ENCODE measurements around the gene RNU1-4. TPM values are rescaled to one million over a fixed set of nuclear protein-coding genes. Genes with fewer than 3 reads are reported as not detected.
A peak's percentile ranks its signal among the peaks of the same experiment; 100 is the strongest.
"Not testable (repeated sequence)": the region's sequence is repeated elsewhere in the genome, so short reads cannot be mapped to it uniquely, and the experiment has no call there.

Gene RNU1-4
- total and polyA plus RNA-seq, 4 experiments from 2014 or later, result 3,010 to 3,866 TPM; not detected in 2

- intact Hi-C loops (cut with micrococcal nuclease); H3K36me3 ChIP-seq (ENCODE audit: insufficient read depth, low read length); H3K4me3 Mint-ChIP-seq; H3K9me3 Mint-ChIP-seq; H3K4me1 ChIP-seq (ENCODE audit: insufficient read depth, low read length); DNase-seq; H3K4me3 ChIP-seq (ENCODE audit: low read length in 2 of 2); H3K27ac Mint-ChIP-seq; H3K4me1 Mint-ChIP-seq; H3K27ac ChIP-seq (ENCODE audit: low read depth, low read length); H3K27me3 ChIP-seq (ENCODE audit: insufficient read depth, low read length); H3K27me3 Mint-ChIP-seq; H3K36me3 Mint-ChIP-seq; H3K9me3 ChIP-seq (ENCODE audit: control insufficient read depth in 1 of 2, low read length in 2 of 2): not testable (repeated sequence)
- CTCF ChIA-PET (ENCODE audit: partially characterized antibody), result interaction anchor here (0.7 to 4.9 kb wide), 9 partner anchors 9 to 193 kb away, joined by 3 to 26 read pairs (median 5); no protein-coding TSS in a partner anchor
- POLR2A ChIA-PET (ENCODE audit: partially characterized antibody), result interaction anchor here (2.9 kb wide), 1 partner anchor 194 kb away, joined by 12 read pairs; no protein-coding TSS in a partner anchor
Observed at GRCh38 chr1:16710618-16711017, 29.7 kb upstream of the RNU1-4 start.

GRCh38 chr1:16712131-16712530 lies 28.2 kb upstream of the RNU1-4 start:
- DNase-seq; H3K27ac Mint-ChIP-seq; intact Hi-C loops (cut with micrococcal nuclease): not testable (repeated sequence)

GRCh38 chr1:16712582-16712981 lies 27.7 kb upstream of the RNU1-4 start:
- H3K4me1 Mint-ChIP-seq; H3K27ac Mint-ChIP-seq; H3K4me1 ChIP-seq (ENCODE audit: insufficient read depth, low read length); DNase-seq; intact Hi-C loops (cut with micrococcal nuclease); H3K36me3 ChIP-seq (ENCODE audit: insufficient read depth, low read length); H3K36me3 Mint-ChIP-seq; H3K4me3 Mint-ChIP-seq; H3K9me3 Mint-ChIP-seq; H3K27ac ChIP-seq (ENCODE audit: low read depth, low read length); H3K4me3 ChIP-seq (ENCODE audit: low read length in 2 of 2); H3K27me3 ChIP-seq (ENCODE audit: insufficient read depth, low read length); H3K9me3 ChIP-seq (ENCODE audit: control insufficient read depth in 1 of 2, low read length in 2 of 2): not testable (repeated sequence)
- CTCF ChIA-PET (ENCODE audit: partially characterized antibody), result interaction anchor here (1.0 kb wide), 1 partner anchor 189 kb away, joined by 3 read pairs; no protein-coding TSS in a partner anchor
- peaks cover 7 to 13% of the 10 kb centered on the region in 2 donors for H3K27me3 Mint-ChIP-seq
- POLR2A ChIA-PET (ENCODE audit: partially characterized antibody), result interaction anchor here (1.0 kb wide), 1 partner anchor 192 kb away, joined by 3 read pairs; no protein-coding TSS in a partner anchor

More at GRCh38 chr1:16712131-16712530, 28.2 kb upstream of the RNU1-4 start:
- H3K4me3 Mint-ChIP-seq; H3K27ac ChIP-seq (ENCODE audit: low read depth, low read length); POLR2A ChIA-PET (ENCODE audit: partially characterized antibody); H3K27me3 ChIP-seq (ENCODE audit: insufficient read depth, low read length); H3K9me3 Mint-ChIP-seq; H3K9me3 ChIP-seq (ENCODE audit: control insufficient read depth in 1 of 2, low read length in 2 of 2); H3K36me3 Mint-ChIP-seq; H3K4me1 Mint-ChIP-seq; H3K4me3 ChIP-seq (ENCODE audit: low read length in 2 of 2); H3K4me1 ChIP-seq (ENCODE audit: insufficient read depth, low read length); CTCF ChIA-PET (ENCODE audit: partially characterized antibody); H3K36me3 ChIP-seq (ENCODE audit: insufficient read depth, low read length); H3K27me3 Mint-ChIP-seq: not testable (repeated sequence)

- H3K36me3 ChIP-seq (ENCODE audit: insufficient read depth, low read length); DNase-seq; intact Hi-C loops (cut with micrococcal nuclease); H3K9me3 Mint-ChIP-seq; H3K27me3 ChIP-seq (ENCODE audit: insufficient read depth, low read length); H3K4me1 Mint-ChIP-seq; H3K4me1 ChIP-seq (ENCODE audit: insufficient read depth, low read length); H3K4me3 Mint-ChIP-seq; H3K36me3 Mint-ChIP-seq; H3K27ac ChIP-seq (ENCODE audit: low read depth, low read length); H3K9me3 ChIP-seq (ENCODE audit: control insufficient read depth in 1 of 2, low read length in 2 of 2); H3K4me3 ChIP-seq (ENCODE audit: low read length in 2 of 2): not testable (repeated sequence)
- Mint-ChIP-seq H3K27ac (peak overlapping the region in 1 of 7 donors; percentile 56), H3K27me3 (peaks cover 7 to 16% of the 10 kb centered on the region in 2 donors)
- ChIA-PET POLR2A (ENCODE audit: partially characterized antibody) (interaction anchor here (1.0 kb wide), 1 partner anchor 191 kb away, joined by 3 read pairs; no protein-coding TSS in a partner anchor), CTCF (ENCODE audit: partially characterized antibody) (interaction anchor here (1.0 kb wide), 1 partner anchor 188 kb away, joined by 3 read pairs; no protein-coding TSS in a partner anchor)
Observed at GRCh38 chr1:16712984-16713383, 27.3 kb upstream of the RNU1-4 start.

GRCh38 chr1:16713480-16713879 lies 26.8 kb upstream of the RNU1-4 start:
- H3K9me3 Mint-ChIP-seq; H3K27ac Mint-ChIP-seq; H3K27ac ChIP-seq (ENCODE audit: low read depth, low read length); H3K9me3 ChIP-seq (ENCODE audit: control insufficient read depth in 1 of 2, low read length in 2 of 2); H3K4me3 Mint-ChIP-seq; H3K4me3 ChIP-seq (ENCODE audit: low read length in 2 of 2); H3K27me3 ChIP-seq (ENCODE audit: insufficient read depth, low read length); DNase-seq; H3K4me1 ChIP-seq (ENCODE audit: insufficient read depth, low read length); H3K36me3 Mint-ChIP-seq; H3K4me1 Mint-ChIP-seq; intact Hi-C loops (cut with micrococcal nuclease); H3K36me3 ChIP-seq (ENCODE audit: insufficient read depth, low read length): not testable (repeated sequence)
- ChIA-PET POLR2A (ENCODE audit: partially characterized antibody) (interaction anchor here (1.0 kb wide), 1 partner anchor 191 kb away, joined by 3 read pairs; no protein-coding TSS in a partner anchor), CTCF (ENCODE audit: partially characterized antibody) (interaction anchor here (1.0 kb wide), 1 partner anchor 188 kb away, joined by 3 read pairs; no protein-coding TSS in a partner anchor)
- H3K27me3 Mint-ChIP-seq, result peaks cover 7 to 16% of the 10 kb centered on the region in 2 donors

GRCh38 chr1:16716691-16717335 lies 23.5 kb upstream of the RNU1-4 start:
- ChIA-PET CTCF (ENCODE audit: partially characterized antibody) (interaction anchor here (1.4 to 1.9 kb wide), 4 partner anchors 8 to 108 kb away, joined by 3 to 9 read pairs (median 5); no protein-coding TSS in a partner anchor), POLR2A (ENCODE audit: partially characterized antibody) (interaction anchor here (1.1 kb wide), 1 partner anchor 10 kb away, joined by 3 read pairs; no protein-coding TSS in a partner anchor)
- H3K4me3 Mint-ChIP-seq, result no peak overlapping the region
- H3K4me1 ChIP-seq (ENCODE audit: insufficient read depth, low read length), result no peaks in the 10 kb centered on the region
- H3K9me3 ChIP-seq (ENCODE audit: control insufficient read depth in 1 of 2, low read length in 2 of 2), result no peaks in the 10 kb centered on the region
- DNase-seq, result no peak
- peak overlapping the region in 1 of 7 donors; percentile 35 for H3K27ac Mint-ChIP-seq
- no peaks in the 10 kb centered on the region for H3K36me3 Mint-ChIP-seq
- H3K27me3 Mint-ChIP-seq, result peaks cover 8 to 11% of the 10 kb centered on the region in 2 donors
- no peak overlapping the region for H3K4me3 ChIP-seq (ENCODE audit: low read length in 2 of 2)
- H3K4me1 Mint-ChIP-seq, result no peaks in the 10 kb centered on the region
- H3K36me3 ChIP-seq (ENCODE audit: insufficient read depth, low read length), result no peaks in the 10 kb centered on the region
- no peak overlapping the region for H3K27ac ChIP-seq (ENCODE audit: low read depth, low read length)
- intact Hi-C loops (cut with micrococcal nuclease), result no loop called here
- H3K27me3 ChIP-seq (ENCODE audit: insufficient read depth, low read length), result no peaks in the 10 kb centered on the region
- no peaks in the 10 kb centered on the region for H3K9me3 Mint-ChIP-seq

GRCh38 chr1:16717336-16718098 lies 22.8 kb upstream of the RNU1-4 start:
- H3K27ac Mint-ChIP-seq, result peak overlapping the region in 1 of 7 donors; percentile 35
- intact Hi-C loops (cut with micrococcal nuclease), result no loop called here
- Histone ChIP-seq H3K4me1 (ENCODE audit: insufficient read depth, low read length) (no peaks in the 10 kb centered on the region), H3K9me3 (ENCODE audit: control insufficient read depth in 1 of 2, low read length in 2 of 2) (no peaks in the 10 kb centered on the region), H3K36me3 (ENCODE audit: insufficient read depth, low read length) (no peaks in the 10 kb centered on the region), H3K27ac (ENCODE audit: low read depth, low read length) (no peak overlapping the region), H3K4me3 (ENCODE audit: low read length in 2 of 2) (no peak overlapping the region), H3K27me3 (ENCODE audit: insufficient read depth, low read length) (no peaks in the 10 kb centered on the region)
- DNase-seq, result no peak
- H3K9me3 Mint-ChIP-seq, result no peaks in the 10 kb centered on the region
- peaks cover 8 to 11% of the 10 kb centered on the region in 2 donors for H3K27me3 Mint-ChIP-seq
- ChIA-PET POLR2A (ENCODE audit: partially characterized antibody) (interaction anchor here (1.1 kb wide), 1 partner anchor 9 kb away, joined by 3 read pairs; no protein-coding TSS in a partner anchor), CTCF (ENCODE audit: partially characterized antibody) (interaction anchor here (0.9 to 1.9 kb wide), 4 partner anchors 9 to 16 kb away, joined by 3 to 9 read pairs (median 4); no protein-coding TSS in a partner anchor)
- H3K36me3 Mint-ChIP-seq, result no peaks in the 10 kb centered on the region
- no peak overlapping the region for H3K4me3 Mint-ChIP-seq
- H3K4me1 Mint-ChIP-seq, result no peaks in the 10 kb centered on the region
